Body of pancreas (tissue), 4 donors: Measurements from ENCODE around the gene NXPH2. TPM values are rescaled to one million over a fixed set of nuclear protein-coding genes. Genes with fewer than 3 reads are reported as not detected.

ENCODE experiments used
- ATAC-seq: fragments of 150-250 bp; one replicate; pipeline ENCODE4 v1.9.1; 2016
- DNase-seq, 4 donors: peaks; one replicate each; pipeline ENCODE4 v3.0.0-alpha.2; 2019
- H3K27ac ChIP-seq, 4 donors: fragments of 200-600 bp; sonication (generic); 1 replicate in 3 of 4; 2 replicates in 1 of 4; pipeline versions ENCODE4 v1.5.1 to v1.6.1; 2016 to 2019; ENCODE audit warnings: mild to moderate bottlenecking in 1 of 4, mixed read lengths in 1 of 4, moderate library complexity in 1 of 4
- H3K27me3 ChIP-seq, 2 donors: fragments of 200-600 bp; sonication (generic); one replicate each; pipeline ENCODE4 v1.6.0; 2016; ENCODE audit warnings: mild to moderate bottlenecking in 1 of 2
- H3K36me3 ChIP-seq, 2 donors: fragments of 200-600 bp; sonication (generic); replicated peaks in 1 of 2; 2 replicates each; pipeline ENCODE4 v1.5.1; 2016; ENCODE audit warnings: low read depth in 2 of 2; ENCODE audit not compliant: insufficient read depth in 1 of 2
- H3K4me1 ChIP-seq: fragments of 200-600 bp; sonication (generic); one replicate; pipeline ENCODE4 v1.6.0; 2016
- H3K4me3 ChIP-seq, 2 donors: fragments of 200-600 bp; sonication (generic); 1 replicate in 1 of 2; 2 replicates in 1 of 2; pipeline ENCODE4 v1.5.1; 2016 to 2019
- H3K9me3 ChIP-seq, 3 donors: fragments of 200-600 bp; sonication (generic); 1 replicate in 2 of 3; 2 replicates in 1 of 3; pipeline ENCODE4 v1.5.1; 2016
- POLR2A ChIP-seq, 3 donors: fragments of 450-650 bp; IDR thresholded peaks; one replicate each; pipeline ENCODE4 v1.6.1; 2016; ENCODE audit warnings: antibody characterized with exemption in 3 of 3, mild to moderate bottlenecking in 2 of 3
- WGBS, 2 donors: methylation state at CpG; one replicate each; pipeline ENCODE4 v1.1.5; 2017; 5-methylcytosine and 5-hydroxymethylcytosine counted together
- intact Hi-C: fragments of 100-400 bp; cut with DNase I; formaldehyde crosslinking; loops from one replicate; pipeline ENCODE4 v1.15.1; 2023
- total RNA-seq, 2 donors: library from RNA; depleted of rRNA; stranded (reverse); fragments of >200 nt; gene quantifications; one replicate each; pipeline ENCODE4 v1.1.0, GENCODE V29; 2016
- TF ChIP-seq, protein P1 (sequence below), 7 experiments: fragments of 450-650 bp in 4 of 7; fragments of 200-600 bp in 3 of 7; sonication (generic) in 3 of 7; IDR thresholded peaks; one replicate each; pipeline ENCODE4 v1.5.1; 2016 to 2019; ENCODE audit warnings: antibody characterized with exemption in 7 of 7

NXPH2 gene
- total RNA-seq, 2 donors from 2014 or later = not detected

GRCh38 chr2:138716183-138716582 lies 64.0 kb downstream of the NXPH2 start:
- intact Hi-C loops = no loop called here
- WGBS, 2 donors = 83% methylated on average over 5 of the region's 5 CpGs
- no peak for TF ChIP-seq POLR2A (IDR thresholded peaks at IDR 0.05)
- TF ChIP-seq, protein P1, sequence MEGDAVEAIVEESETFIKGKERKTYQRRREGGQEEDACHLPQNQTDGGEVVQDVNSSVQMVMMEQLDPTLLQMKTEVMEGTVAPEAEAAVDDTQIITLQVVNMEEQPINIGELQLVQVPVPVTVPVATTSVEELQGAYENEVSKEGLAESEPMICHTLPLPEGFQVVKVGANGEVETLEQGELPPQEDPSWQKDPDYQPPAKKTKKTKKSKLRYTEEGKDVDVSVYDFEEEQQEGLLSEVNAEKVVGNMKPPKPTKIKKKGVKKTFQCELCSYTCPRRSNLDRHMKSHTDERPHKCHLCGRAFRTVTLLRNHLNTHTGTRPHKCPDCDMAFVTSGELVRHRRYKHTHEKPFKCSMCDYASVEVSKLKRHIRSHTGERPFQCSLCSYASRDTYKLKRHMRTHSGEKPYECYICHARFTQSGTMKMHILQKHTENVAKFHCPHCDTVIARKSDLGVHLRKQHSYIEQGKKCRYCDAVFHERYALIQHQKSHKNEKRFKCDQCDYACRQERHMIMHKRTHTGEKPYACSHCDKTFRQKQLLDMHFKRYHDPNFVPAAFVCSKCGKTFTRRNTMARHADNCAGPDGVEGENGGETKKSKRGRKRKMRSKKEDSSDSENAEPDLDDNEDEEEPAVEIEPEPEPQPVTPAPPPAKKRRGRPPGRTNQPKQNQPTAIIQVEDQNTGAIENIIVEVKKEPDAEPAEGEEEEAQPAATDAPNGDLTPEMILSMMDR (IDR thresholded peaks at IDR 0.05) = no peak
- Histone ChIP-seq H3K27me3 (no peaks in the 10 kb centered on the region), H3K4me1 (no peaks in the 10 kb centered on the region), H3K9me3 (no peaks in the 10 kb centered on the region), H3K36me3 (no peaks in the 10 kb centered on the region), H3K4me3 (no peak overlapping the region), H3K27ac (no peak overlapping the region)
- DNase-seq (no peak), ATAC-seq (no peak)

GRCh38 chr2:138713504-138713903 lies 66.7 kb downstream of the NXPH2 start:
- intact Hi-C loops = no loop called here
- no peak overlapping the region for H3K4me3 ChIP-seq
- H3K36me3 ChIP-seq = no peaks in the 10 kb centered on the region
- no peaks in the 10 kb centered on the region for H3K27me3 ChIP-seq
- ATAC-seq = no peak
- H3K9me3 ChIP-seq = no peaks in the 10 kb centered on the region
- TF ChIP-seq POLR2A (IDR thresholded peaks at IDR 0.05) = no peak
- TF ChIP-seq, protein P1 (IDR thresholded peaks at IDR 0.05) = no peak
- H3K4me1 ChIP-seq = no peaks in the 10 kb centered on the region
- no peak for DNase-seq
- H3K27ac ChIP-seq = no peak overlapping the region
- 55 to 59% methylated on average over 5 of the region's 5 CpGs for WGBS, 2 donors

DNA sequence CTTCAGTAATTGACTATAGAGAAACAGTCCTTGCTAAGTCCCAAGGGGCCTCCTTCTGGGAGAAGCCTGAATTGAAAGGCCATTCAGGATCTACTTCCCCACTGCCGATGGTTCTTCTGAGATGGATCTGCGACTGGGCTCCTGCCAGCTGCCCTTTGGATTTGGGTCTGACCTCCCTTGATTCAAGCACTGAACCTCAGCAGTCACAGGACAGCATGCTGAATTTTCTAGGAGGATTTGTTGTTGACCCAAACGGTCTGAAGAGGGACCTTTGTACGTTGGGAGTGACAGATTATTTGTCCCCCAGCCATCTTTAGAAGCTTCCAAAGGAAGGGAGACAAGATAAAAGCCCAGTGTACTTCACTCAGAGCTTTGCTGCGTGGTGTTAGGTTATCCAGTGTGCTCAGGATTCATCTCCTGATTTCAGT lies 67.1 kb downstream of the NXPH2 start:
- no peak for DNase-seq
- Histone ChIP-seq H3K9me3 (no peaks in the 10 kb centered on the region), H3K27me3 (no peaks in the 10 kb centered on the region), H3K27ac (no peak overlapping the region), H3K36me3 (no peaks in the 10 kb centered on the region), H3K4me3 (no peak overlapping the region), H3K4me1 (no peaks in the 10 kb centered on the region)
- TF ChIP-seq, protein P1 (IDR thresholded peaks at IDR 0.05) = no peak
- TF ChIP-seq POLR2A (IDR thresholded peaks at IDR 0.05) = no peak
- WGBS, 2 donors = 76 to 77% methylated on average over 5 of the region's 5 CpGs
- no peak for ATAC-seq
- intact Hi-C loops = no loop called here

GRCh38 chr2:138712212-138712979 lies 67.8 kb downstream of the NXPH2 start:
- intact Hi-C loops = no loop called here
- 65 to 75% methylated on average over 4 of the region's 4 CpGs for WGBS, 2 donors
- Histone ChIP-seq H3K4me1 (no peaks in the 10 kb centered on the region), H3K4me3 (no peak overlapping the region), H3K27ac (no peak overlapping the region), H3K36me3 (no peaks in the 10 kb centered on the region), H3K9me3 (no peaks in the 10 kb centered on the region), H3K27me3 (no peaks in the 10 kb centered on the region)
- no peak for TF ChIP-seq POLR2A (IDR thresholded peaks at IDR 0.05)
- TF ChIP-seq, protein P1 (IDR thresholded peaks at IDR 0.05) = no peak
- ATAC-seq = no peak
- no peak for DNase-seq

DNA sequence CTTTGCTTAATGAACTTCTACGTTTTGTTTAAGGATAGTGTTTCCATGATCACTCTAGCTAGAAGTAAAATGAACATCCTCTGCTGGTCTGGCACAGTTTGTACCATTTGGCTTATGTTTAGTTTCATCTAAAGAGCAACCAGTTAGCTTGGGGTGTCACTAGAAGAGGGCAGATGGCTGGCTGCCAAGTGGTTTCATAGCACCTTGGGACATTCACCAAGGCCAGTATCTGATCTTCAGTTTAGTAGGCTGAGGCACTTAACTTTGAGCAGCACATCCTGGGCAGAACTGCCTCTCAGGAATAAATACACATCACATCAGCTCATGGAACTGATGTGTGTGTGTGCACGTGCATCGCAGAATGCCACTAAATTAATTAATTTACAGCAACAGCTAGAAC lies 68.4 kb downstream of the NXPH2 start:
- DNase-seq (peak in 1 of 4 donors; percentile 17), ATAC-seq (no peak)
- TF ChIP-seq, protein P1 (IDR thresholded peaks at IDR 0.05) = no peak
- no peak for TF ChIP-seq POLR2A (IDR thresholded peaks at IDR 0.05)
- Histone ChIP-seq H3K36me3 (no peaks in the 10 kb centered on the region), H3K27me3 (no peaks in the 10 kb centered on the region), H3K4me1 (no peaks in the 10 kb centered on the region), H3K9me3 (no peaks in the 10 kb centered on the region), H3K27ac (no peak overlapping the region), H3K4me3 (no peak overlapping the region)
- intact Hi-C loops = no loop called here
- WGBS, 2 donors = 90 to 94% methylated on average over 3 of the region's 3 CpGs
